HAP-1 (cell line): Measurements from ENCODE around the gene SEMA4G.

Source experiments
- DNase-seq, 2 experiments: peaks; one replicate each; pipeline ENCODE4 v3.0.0-alpha.2; 2016 to 2020; ENCODE audit warnings: low spot score in 2 of 2
- H3K27me3 ChIP-seq: fragments of 250-450 bp; sonication (Bioruptor Pico); 2 replicates; pipeline ENCODE4 v1.5.1; 2020; ENCODE audit warnings: low read depth, mild to moderate bottlenecking, moderate library complexity
- H3K36me3 ChIP-seq: fragments of 250-450 bp; sonication (Bioruptor Pico); replicated peaks from 2 replicates; pipeline ENCODE4 v1.5.1; 2020; ENCODE audit warnings: mild to moderate bottlenecking
- H3K4me1 ChIP-seq: fragments of 250-450 bp; sonication (Bioruptor Pico); 2 replicates; pipeline ENCODE4 v1.5.1; 2020; ENCODE audit warnings: mild to moderate bottlenecking
- H3K4me3 ChIP-seq: fragments of 250-450 bp; sonication (Bioruptor Pico); 2 replicates; pipeline ENCODE4 v1.5.1; 2020; ENCODE audit warnings: mild to moderate bottlenecking, moderate library complexity
- H3K9me3 ChIP-seq: fragments of 250-450 bp; sonication (Bioruptor Pico); 2 replicates; pipeline ENCODE4 v1.5.1; 2020; ENCODE audit warnings: mild to moderate bottlenecking, moderate library complexity
- in situ Hi-C: fragments of 300-500 bp; cut with MboI; formaldehyde crosslinking; loops from 3 replicates; pipeline ENCODE4 v1.14.3; 2020; ENCODE audit warnings: low sequenced_read_pairs, inconsistent platforms, mixed read lengths

The SEMA4G gene

DNA sequence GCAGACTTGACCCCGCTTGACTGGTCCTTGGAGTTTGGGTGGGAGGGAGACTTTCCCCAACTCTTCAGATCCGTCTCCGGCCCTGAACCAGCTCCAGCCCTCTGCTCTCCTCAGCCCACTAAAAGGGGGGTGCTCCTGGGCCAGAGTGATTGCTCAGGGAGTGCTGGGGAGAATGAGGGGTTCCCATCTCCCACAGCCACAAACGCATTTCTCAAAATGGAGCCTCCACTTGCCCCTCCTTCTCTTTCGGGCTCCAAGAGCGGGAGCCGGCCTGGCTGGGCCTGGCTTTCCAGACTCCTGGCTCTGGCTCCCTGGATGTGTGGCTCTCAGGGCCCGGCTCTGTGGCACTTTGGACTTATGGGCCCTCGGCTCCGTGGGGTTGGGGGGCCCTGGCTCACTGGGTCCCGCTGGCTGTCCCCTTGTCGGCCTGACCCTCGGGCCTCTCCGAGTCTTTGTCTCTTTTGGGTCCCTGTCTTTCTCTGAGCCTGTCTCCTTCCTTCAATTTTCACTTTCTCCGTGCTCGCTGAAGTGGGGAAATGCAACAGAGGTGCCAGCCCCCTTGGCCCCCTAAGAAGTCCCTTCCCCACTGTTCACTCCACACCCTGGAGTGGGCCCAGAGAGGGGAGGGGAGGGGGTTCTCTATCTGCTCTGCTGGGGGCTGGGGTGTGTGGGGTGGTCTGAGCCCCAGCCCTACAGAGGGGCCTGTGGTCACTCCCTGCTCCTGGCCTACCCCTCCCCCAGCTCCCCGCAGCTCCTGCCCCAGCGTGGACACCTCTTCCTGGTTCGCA, 31.0 kb downstream of the SEMA4G start:
- H3K4me1 ChIP-seq: peaks cover 27% of the 10 kb centered on the region
- peak overlapping the region; percentile 74 for H3K4me3 ChIP-seq
- in situ Hi-C loops: no loop called here
- H3K9me3 ChIP-seq: no peaks in the 10 kb centered on the region
- H3K36me3 ChIP-seq: peaks cover 34% of the 10 kb centered on the region
- no peaks in the 10 kb centered on the region for H3K27me3 ChIP-seq
- peak; percentile 12 to 44 for DNase-seq

DNA sequence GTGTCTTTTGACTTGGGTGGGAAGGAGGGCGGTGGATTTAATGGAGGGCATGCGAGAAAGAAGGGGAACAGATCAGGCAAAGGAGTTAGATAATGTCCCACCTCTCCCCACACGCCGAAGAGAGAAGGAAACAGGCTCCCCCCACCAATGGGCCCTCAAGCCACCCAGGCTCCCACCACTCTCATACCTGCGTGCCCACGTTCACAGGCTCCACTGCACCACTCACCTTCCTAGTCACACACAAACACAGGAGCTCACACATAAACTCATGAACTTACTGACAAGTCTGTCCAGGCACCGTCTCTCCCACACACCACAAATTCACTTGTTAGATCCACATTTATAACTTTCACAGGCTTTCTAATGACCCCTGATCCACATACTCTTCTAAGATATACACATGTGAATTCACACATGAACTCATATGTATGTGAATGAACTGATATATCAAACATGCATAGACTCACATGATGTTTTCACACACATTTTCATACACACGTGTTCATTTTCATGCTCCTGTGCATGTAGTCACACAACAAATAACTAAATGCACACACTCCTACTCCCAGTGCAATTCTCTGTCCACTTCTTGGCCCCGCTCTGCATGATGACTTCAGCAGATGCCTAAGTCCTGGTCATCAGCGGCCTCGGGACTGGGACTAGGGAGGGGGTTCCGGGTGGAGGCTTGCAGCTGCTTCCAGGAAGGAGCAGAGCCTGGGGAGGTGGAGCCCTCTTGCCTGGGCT, 31.8 kb downstream of the SEMA4G start:
- Histone ChIP-seq H3K4me3 (peak overlapping the region; percentile 74), H3K36me3 (peaks cover 39% of the 10 kb centered on the region), H3K27me3 (no peaks in the 10 kb centered on the region), H3K9me3 (no peaks in the 10 kb centered on the region), H3K4me1 (peaks cover 27% of the 10 kb centered on the region)
- peak in 1 of 2 experiments; percentile 40 for DNase-seq
- in situ Hi-C loops: no loop called here

DNA sequence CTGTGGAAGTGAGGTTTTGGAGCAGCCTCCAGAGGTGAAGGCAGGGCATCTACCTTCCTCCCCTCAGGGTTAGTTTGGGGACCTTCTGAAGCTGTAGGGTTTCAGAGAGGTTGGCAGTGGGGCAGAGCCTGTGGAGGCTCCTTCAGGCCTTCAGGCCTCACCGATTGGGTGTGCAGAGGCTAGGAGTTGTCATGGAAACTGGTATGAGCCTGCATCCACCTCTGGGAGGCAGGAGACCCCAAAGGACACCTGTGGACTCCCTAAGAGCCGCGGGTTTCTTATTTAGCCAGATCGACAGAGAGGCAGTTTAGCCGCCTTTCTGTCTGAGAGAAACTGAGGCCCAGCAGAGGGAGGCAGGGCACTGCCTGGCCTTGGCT, 32.3 kb downstream of the SEMA4G start:
- Histone ChIP-seq H3K36me3 (peaks cover 43% of the 10 kb centered on the region), H3K4me1 (peaks cover 24% of the 10 kb centered on the region), H3K4me3 (no peak overlapping the region; the same call in 1 of the 2 replicates), H3K9me3 (no peaks in the 10 kb centered on the region), H3K27me3 (no peaks in the 10 kb centered on the region)
- in situ Hi-C loops: no loop called here
- no peak for DNase-seq

DNA sequence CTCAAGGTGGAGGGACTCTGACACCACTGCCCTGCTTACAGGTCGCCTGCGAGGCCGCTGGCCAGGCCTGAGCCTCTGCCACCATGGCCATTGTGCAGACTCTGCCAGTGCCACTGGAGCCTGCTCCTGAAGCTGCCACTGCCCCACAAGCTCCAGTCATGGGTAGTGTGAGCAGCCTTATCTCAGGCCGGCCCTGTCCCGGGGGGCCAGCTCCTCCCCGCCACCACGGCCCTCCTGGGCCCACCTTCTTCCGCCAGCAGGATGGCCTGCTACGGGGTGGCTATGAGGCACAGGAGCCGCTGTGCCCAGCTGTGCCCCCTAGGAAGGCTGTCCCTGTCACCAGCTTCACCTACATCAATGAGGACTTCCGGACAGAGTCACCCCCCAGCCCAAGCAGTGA, 33.2 kb downstream of the SEMA4G start:
- peaks cover 49% of the 10 kb centered on the region for H3K36me3 ChIP-seq
- DNase-seq: no peak
- in situ Hi-C loops: no loop called here
- no peak overlapping the region for H3K4me3 ChIP-seq
- peaks cover 22% of the 10 kb centered on the region for H3K4me1 ChIP-seq
- H3K27me3 ChIP-seq: no peaks in the 10 kb centered on the region
- no peaks in the 10 kb centered on the region for H3K9me3 ChIP-seq

DNA sequence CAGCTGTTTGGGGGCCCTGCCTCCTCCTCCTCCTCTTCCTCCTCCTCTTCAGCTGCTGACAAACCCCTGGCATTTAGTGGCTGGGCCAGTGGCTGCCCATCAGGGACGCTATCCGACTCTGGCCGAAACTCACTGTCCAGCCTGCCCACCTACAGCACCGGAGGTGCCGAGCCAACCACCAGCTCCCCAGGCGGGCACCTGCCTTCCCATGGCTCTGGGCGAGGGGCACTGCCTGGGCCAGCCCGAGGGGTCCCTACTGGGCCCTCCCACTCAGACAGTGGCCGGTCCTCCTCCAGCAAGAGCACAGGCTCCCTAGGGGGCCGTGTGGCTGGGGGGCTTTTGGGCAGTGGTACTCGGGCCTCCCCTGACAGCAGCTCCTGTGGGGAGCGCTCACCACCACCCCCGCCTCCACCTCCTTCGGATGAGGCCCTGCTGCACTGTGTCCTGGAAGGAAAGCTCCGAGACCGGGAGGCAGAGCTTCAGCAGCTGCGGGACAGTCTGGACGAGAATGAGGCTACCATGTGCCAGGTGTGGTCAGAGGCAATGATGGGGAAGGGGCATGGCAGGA, 34.4 kb downstream of the SEMA4G start:
- Histone ChIP-seq H3K4me1 (peaks cover 13% of the 10 kb centered on the region), H3K4me3 (no peak overlapping the region), H3K9me3 (no peaks in the 10 kb centered on the region), H3K27me3 (no peaks in the 10 kb centered on the region), H3K36me3 (peaks cover 50% of the 10 kb centered on the region)
- no peak for DNase-seq
- in situ Hi-C loops: no loop called here

DNA sequence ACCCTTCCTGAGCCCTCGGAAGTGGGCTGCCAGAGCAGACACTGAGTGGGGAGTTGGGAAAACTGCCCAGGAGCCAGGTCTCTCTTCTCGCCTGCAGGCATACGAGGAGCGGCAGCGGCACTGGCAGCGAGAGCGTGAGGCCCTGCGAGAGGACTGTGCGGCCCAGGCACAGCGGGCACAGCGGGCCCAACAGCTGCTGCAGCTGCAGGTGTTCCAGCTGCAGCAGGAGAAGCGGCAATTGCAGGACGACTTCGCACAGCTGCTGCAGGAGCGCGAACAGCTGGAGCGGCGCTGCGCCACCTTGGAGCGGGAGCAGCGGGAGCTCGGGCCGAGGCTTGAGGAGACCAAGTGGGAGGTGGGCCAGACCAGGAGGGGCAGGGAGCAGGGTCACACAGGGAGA, 36.1 kb downstream of the SEMA4G start:
- Histone ChIP-seq H3K9me3 (no peaks in the 10 kb centered on the region), H3K4me3 (no peak overlapping the region), H3K4me1 (peaks cover 8% of the 10 kb centered on the region), H3K36me3 (peaks cover 50% of the 10 kb centered on the region), H3K27me3 (no peaks in the 10 kb centered on the region)
- in situ Hi-C loops: no loop called here
- no peak for DNase-seq

DNA sequence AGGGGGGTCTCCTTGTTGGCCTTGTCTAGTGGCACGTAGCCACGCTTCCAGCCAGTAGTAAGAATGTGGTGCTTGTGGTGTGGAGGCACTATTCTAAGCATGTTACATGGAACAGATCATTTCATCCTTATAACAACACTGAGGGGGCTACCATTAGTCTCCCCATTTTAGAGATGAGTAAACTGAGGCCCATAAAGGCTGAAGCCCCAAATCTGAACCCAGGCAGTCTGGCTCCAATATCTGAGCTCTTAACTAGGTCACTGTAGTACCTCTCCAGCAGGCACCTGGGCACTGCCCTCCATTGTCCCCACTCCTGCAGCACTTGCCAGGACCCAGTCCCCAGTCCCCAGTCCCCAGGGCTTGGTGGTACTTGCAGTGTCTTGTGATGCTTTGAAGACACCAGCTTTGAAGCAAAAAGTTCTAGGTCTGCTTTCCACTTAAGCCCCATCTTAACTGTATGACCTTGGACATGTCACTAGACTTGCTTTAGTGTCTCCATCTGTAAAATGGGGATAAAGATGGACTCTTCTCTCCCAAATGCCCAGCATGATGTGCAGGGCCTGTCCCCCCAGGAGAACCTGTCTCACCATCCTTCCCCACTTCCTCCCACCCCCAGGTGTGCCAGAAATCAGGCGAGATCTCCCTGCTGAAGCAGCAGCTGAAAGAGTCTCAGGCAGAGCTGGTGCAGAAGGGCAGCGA, 36.7 kb downstream of the SEMA4G start:
- Histone ChIP-seq H3K36me3 (peaks cover 50% of the 10 kb centered on the region), H3K4me3 (no peak overlapping the region), H3K27me3 (no peaks in the 10 kb centered on the region), H3K4me1 (peaks cover 3% of the 10 kb centered on the region), H3K9me3 (no peaks in the 10 kb centered on the region)
- DNase-seq: no peak
- in situ Hi-C loops: no loop called here

DNA sequence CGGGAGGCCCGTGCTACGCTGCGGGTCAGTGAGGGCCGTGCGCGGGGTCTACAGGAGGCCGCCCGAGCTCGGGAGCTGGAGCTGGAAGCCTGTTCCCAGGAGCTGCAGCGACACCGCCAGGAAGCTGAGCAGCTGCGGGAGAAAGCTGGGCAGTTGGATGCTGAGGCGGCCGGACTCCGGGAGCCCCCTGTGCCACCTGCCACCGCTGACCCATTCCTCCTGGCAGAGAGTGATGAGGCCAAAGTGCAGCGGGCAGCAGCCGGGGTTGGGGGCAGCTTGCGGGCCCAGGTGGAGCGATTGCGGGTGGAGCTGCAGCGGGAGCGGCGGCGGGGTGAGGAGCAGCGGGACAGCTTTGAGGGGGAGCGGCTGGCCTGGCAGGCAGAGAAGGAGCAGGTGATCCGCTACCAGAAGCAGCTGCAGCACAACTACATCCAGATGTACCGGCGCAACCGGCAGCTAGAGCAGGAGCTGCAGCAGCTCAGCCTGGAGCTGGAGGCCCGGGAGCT, 37.3 kb downstream of the SEMA4G start:
- no peak for DNase-seq
- Histone ChIP-seq H3K4me1 (no peaks in the 10 kb centered on the region; the same call in 1 of the 2 replicates), H3K36me3 (peaks cover 50% of the 10 kb centered on the region), H3K27me3 (no peaks in the 10 kb centered on the region), H3K4me3 (no peak overlapping the region), H3K9me3 (no peaks in the 10 kb centered on the region)
- in situ Hi-C loops: no loop called here

DNA sequence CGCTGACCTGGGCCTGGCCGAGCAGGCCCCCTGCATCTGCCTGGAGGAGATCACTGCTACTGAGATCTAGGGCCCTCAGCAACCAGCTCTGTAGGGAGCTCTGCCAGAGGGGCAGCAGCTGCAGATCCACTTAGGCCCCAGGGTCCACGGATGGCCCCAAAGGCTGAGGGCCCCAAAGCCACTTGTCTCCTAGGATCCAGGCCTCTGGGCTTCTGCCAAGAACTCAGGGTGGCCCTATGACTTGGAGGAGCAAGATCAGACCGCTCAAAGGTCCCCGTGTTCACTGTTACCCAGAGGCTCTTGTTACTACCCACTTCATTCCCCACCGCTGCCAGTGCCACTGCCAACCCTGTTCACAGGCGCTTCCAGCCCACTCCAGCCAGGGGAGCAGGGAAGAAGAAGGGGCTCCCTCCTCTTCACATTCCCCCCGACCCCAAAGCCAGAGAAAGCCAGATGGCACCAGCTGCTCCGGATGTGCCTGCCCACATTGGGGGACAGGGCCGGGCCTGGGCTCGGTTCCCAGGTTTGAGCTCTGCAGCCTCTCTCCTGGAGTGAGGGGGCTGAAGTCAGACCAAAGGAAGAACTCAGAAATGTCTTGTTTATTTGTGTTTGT, 37.9 kb downstream of the SEMA4G start:
- in situ Hi-C loops: no loop called here
- H3K4me3 ChIP-seq: no peak overlapping the region
- no peaks in the 10 kb centered on the region for H3K27me3 ChIP-seq
- H3K36me3 ChIP-seq: peaks cover 46% of the 10 kb centered on the region
- no peaks in the 10 kb centered on the region for H3K9me3 ChIP-seq
- H3K4me1 ChIP-seq: no peaks in the 10 kb centered on the region
- no peak for DNase-seq

DNA sequence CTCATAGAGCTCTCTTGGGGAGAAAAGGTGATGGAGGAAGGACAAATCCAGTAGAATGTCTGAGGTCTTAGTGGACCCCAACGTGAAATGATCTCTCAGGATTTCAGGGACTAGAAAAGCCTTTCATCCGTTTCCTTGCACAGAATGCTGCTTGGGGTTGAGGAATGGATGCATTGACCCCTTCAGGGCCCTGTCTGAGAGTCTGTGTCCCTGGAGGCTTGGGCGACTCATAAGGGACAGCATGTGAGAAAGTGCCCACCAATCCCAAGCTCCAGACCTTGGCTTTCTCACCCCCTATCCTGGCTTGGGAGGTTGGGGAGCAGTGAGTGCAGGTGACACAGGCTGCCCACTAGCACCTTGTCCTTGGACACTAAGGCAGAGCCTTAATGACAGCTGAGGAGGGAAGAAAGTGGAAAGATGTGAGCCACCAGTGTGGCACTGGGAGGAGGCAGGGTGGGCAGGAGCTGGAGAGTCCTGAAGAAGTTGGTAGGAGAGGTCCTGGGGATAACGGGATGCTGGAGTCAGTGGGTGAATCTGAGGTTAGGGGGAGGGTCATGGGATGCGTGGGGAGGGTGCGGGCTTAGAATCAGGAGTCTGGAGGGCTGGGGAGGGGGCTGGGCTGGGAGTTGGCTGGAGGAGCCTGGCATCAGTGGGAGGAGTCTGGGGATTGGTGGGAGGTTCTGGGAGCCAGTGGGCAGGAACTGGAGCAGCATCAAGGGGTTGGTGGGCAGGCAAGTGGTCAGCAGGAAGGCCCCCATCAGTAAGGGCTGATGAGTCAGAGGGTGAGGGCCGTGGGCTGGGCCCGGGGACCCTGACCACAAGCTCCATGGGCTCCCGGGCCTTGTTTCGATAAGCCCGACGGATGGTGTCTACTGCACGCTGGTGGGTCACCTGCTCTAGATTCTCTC, 38.9 kb downstream of the SEMA4G start:
- Histone ChIP-seq H3K4me3 (no peak overlapping the region), H3K36me3 (peaks cover 36% of the 10 kb centered on the region), H3K9me3 (no peaks in the 10 kb centered on the region), H3K4me1 (no peaks in the 10 kb centered on the region), H3K27me3 (no peaks in the 10 kb centered on the region)
- DNase-seq: no peak
- in situ Hi-C loops: no loop called here

DNA sequence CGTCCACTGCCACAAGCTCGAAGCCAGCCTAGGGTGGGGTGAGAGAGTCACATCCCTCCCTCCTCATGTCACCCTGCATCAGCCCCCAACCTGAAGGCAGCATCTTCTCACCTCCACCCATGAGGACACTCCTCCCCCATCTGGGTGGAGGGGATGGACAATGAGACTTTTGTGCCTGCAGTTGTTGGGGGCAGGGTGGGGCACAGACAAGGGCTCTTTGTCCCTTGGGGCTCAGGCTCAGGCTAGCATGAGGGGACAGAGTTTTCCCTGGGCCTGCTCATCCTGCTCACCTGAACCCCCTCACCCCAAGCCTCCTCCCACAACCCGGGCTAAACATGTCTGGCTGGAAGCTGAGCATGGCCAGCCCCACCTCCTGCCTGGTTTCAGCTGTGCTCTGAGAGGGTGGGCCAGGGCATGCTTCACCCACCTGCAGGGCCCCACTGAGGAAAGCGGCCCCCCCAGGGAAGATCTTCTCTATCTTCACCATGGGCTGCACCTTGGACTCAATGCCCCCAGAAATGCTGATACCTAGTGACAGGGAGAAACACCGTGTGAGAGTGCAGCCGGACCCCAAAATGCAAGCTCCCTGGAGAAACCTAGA, 39.6 kb downstream of the SEMA4G start:
- in situ Hi-C loops: no loop called here
- H3K27me3 ChIP-seq: no peaks in the 10 kb centered on the region
- peaks cover 29% of the 10 kb centered on the region for H3K36me3 ChIP-seq
- no peaks in the 10 kb centered on the region for H3K4me1 ChIP-seq
- no peak overlapping the region for H3K4me3 ChIP-seq
- no peaks in the 10 kb centered on the region for H3K9me3 ChIP-seq
- no peak for DNase-seq

DNA sequence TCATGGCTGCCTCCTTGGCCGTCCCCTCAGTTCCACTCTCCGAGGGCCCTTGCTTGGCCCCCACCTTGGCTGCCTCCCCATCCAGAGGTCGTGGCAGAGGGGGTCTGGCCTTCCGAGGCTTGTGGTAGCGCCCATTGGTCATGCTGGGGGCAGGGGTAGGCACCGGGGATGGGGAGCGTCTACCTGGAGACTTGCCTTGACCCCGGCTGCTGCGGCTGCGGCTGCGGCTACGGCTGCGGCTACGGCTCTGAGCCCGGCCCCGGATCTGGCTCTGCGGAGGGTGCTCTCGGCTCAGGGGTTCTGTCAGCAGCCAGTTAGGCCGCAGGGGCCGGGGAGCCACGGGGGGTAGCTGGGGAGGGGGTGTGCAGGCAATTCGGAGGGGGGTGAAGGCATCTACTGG, 41.0 kb downstream of the SEMA4G start:
- in situ Hi-C loops: loop anchor here (5.0 kb wide), 1 partner anchor 448 kb away; no protein-coding TSS in a partner anchor
- no peaks in the 10 kb centered on the region for H3K27me3 ChIP-seq
- H3K4me3 ChIP-seq: no peak overlapping the region
- H3K4me1 ChIP-seq: no peaks in the 10 kb centered on the region
- peak in 1 of 2 experiments; percentile 7 for DNase-seq
- peaks cover 16% of the 10 kb centered on the region for H3K36me3 ChIP-seq
- H3K9me3 ChIP-seq: no peaks in the 10 kb centered on the region
